ENCODE results near the gene VWA3B. TPM values are rescaled to one million over a fixed set of nuclear protein-coding genes. Genes with fewer than 3 reads are reported as not detected.

VWA3B gene
- total RNA-seq, 1 experiment from 2014 or later, result not detected

DNA sequence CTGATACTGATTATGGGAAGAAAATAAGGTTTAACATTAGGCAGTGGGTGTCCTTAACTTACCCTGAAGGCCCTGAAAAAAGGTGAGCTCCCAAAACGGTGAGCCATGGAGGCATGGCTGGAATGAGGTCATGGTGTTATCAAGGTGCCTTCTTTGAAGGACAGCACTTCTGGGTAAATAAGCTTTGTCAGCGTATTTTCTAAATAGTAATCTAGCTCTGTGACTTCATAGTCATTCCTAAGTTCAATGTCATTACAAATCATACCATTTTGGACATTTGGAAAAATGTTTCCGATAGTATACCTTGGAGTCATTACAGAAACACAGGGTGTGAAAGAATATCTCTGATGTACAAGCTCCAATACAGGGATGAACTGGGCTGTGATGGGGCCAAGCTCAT is 224.1 kb downstream of the VWA3B start:
- DNase-seq, result no peak

More for the DNA sequence above, 224.1 kb downstream of the VWA3B start:
- H3K36me3 Mint-ChIP-seq (ENCODE audit: insufficient read depth in 1 of 3, low read depth in 3 of 3), result no peaks in the 10 kb centered on the region
- H3K9me3 Mint-ChIP-seq, result no peaks in the 10 kb centered on the region; a peak in 1 of 5 replicates
- H2BK120ac ChIP-seq (ENCODE audit: low read depth, low read length, poor library complexity, severe bottlenecking), result no peak overlapping the region
- no peak overlapping the region for H2BK20ac ChIP-seq (ENCODE audit: low read depth, low read length, poor library complexity, severe bottlenecking)
- H4K20me1 ChIP-seq (ENCODE audit: control insufficient read depth, insufficient read depth, insufficient read length), result no peaks in the 10 kb centered on the region
- no peak overlapping the region for H2BK5ac ChIP-seq (ENCODE audit: insufficient read length, low read length)
- H3K4me1 ChIP-seq (ENCODE audit: insufficient read depth, low read length), result no peaks in the 10 kb centered on the region
- H2BK12ac ChIP-seq (ENCODE audit: insufficient read length, low read depth, low read length), result no peak overlapping the region
- no CpG with 5 or more reads among the region's 3 CpGs for WGBS (ENCODE audit: extremely low coverage, insufficient read length, low lambda C conversion rate)
- no peak overlapping the region for H2AFZ ChIP-seq (ENCODE audit: low read length)
- H3K4me2 ChIP-seq (ENCODE audit: insufficient read depth, insufficient read length, low read length), result no peak overlapping the region
- H3K4me3 Mint-ChIP-seq, result no peak overlapping the region
- H4K91ac ChIP-seq (ENCODE audit: insufficient read length, low read depth, low read length), result no peak overlapping the region
- no peak overlapping the region for H2BK15ac ChIP-seq (ENCODE audit: low read depth, low read length)
- H3K27ac Mint-ChIP-seq, result no peak overlapping the region
- H3K9me3 ChIP-seq (ENCODE audit: control insufficient read depth, low read depth, low read length), result no peaks in the 10 kb centered on the region
- peaks cover 18 to 30% of the 10 kb centered on the region in 2 experiments for H3K4me1 Mint-ChIP-seq
- H3K23me2 ChIP-seq (ENCODE audit: insufficient read length, low read depth, low read length, poor library complexity, severe bottlenecking), result no peaks in the 10 kb centered on the region
- H3K9ac ChIP-seq (ENCODE audit: extremely low read depth, insufficient read length, low read length), result no peak overlapping the region
- H3K79me2 ChIP-seq (ENCODE audit: insufficient read depth, low read length), result no peaks in the 10 kb centered on the region
- H4K5ac ChIP-seq (ENCODE audit: insufficient read length, low read depth, low read length), result no peak overlapping the region
- no peak overlapping the region for H3K56ac ChIP-seq (ENCODE audit: insufficient read length, low read depth, low read length)
- no peaks in the 10 kb centered on the region for H3K27me3 ChIP-seq (ENCODE audit: insufficient read depth, low read length)
- H4K8ac ChIP-seq (replicated peaks; ENCODE audit: insufficient read length, low read depth, low read length), result no peak overlapping the region
- no peak overlapping the region for H3K4ac ChIP-seq (ENCODE audit: low read depth, low read length)
- no peak overlapping the region for H3K18ac ChIP-seq (ENCODE audit: insufficient read length, low read depth, low read length)
- H3K23ac ChIP-seq (ENCODE audit: insufficient read length, low read depth, low read length), result no peak overlapping the region
- no peak overlapping the region for H2AK5ac ChIP-seq (ENCODE audit: insufficient read length, low read length)
- H3K27ac ChIP-seq (ENCODE audit: insufficient read length, low read depth, low read length), result no peak overlapping the region
- no peak overlapping the region for H3T11ph ChIP-seq (ENCODE audit: low read length)
- peaks cover 6% of the 10 kb centered on the region for H3K27me3 Mint-ChIP-seq (ENCODE audit: low read depth)
- H3K14ac ChIP-seq (ENCODE audit: insufficient read depth, low read length), result no peak overlapping the region
- TF ChIP-seq, protein P1, sequence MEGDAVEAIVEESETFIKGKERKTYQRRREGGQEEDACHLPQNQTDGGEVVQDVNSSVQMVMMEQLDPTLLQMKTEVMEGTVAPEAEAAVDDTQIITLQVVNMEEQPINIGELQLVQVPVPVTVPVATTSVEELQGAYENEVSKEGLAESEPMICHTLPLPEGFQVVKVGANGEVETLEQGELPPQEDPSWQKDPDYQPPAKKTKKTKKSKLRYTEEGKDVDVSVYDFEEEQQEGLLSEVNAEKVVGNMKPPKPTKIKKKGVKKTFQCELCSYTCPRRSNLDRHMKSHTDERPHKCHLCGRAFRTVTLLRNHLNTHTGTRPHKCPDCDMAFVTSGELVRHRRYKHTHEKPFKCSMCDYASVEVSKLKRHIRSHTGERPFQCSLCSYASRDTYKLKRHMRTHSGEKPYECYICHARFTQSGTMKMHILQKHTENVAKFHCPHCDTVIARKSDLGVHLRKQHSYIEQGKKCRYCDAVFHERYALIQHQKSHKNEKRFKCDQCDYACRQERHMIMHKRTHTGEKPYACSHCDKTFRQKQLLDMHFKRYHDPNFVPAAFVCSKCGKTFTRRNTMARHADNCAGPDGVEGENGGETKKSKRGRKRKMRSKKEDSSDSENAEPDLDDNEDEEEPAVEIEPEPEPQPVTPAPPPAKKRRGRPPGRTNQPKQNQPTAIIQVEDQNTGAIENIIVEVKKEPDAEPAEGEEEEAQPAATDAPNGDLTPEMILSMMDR (conservative IDR thresholded peaks at IDR 0.05), result no peak
- no peaks in the 10 kb centered on the region for H3K79me1 ChIP-seq (ENCODE audit: insufficient read depth, low read depth, low read length, poor library complexity, severe bottlenecking)
